22Rv1 (cell line): ENCODE data around the gene VEGFD.

Source experiments
- ZFX ChIP-seq: fragments of 450-650 bp; IDR thresholded peaks from 2 replicates; pipeline ENCODE4 v1.6.1; 2017; ENCODE audit warnings: antibody characterized with exemption, borderline replicate concordance
- TF ChIP-seq, protein P1 (sequence below): fragments of 450-650 bp; IDR thresholded peaks from 2 replicates; pipeline ENCODE4 v1.5.1; 2017; ENCODE audit warnings: mild to moderate bottlenecking

DNA sequence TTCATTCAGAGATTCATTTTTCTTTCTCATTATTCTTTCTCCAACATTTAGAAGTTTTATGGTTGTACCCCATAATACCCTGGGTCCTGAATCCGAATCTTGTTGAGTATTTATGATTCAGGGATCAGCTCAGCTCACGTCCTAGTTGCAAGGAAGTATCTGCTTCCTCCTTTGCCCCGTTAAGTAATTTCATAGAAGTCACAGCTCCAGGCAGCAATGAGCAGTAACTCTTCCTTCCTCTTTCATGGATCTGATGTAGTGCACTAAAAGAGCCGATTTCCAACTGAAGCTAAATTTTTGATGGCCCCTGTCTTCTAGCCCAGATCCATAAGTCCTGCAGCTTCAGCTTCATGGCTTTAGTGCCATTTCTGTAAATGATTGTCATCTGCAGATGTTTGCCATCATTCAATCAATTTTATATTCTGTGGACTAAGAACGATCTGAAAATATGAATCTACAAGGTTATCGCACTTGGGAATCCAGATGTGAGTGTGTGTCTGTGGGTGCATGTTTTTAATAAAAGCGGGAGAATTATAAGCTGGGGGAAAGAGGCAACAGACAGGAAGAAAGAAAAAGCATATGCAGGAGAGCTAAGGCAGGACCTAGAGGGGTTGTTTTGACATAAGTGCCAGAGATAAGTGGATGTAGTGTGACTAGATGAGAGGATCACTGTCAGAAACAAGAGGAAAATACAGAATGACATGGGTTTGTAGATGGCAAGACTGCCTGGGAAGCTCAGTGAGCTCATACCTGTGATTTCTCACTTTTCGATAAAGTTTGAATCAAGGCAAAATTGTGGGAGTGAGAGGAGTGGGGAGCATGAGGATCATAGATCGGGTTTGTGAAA is 17.5 kb downstream of the VEGFD start:
- TF ChIP-seq, protein P1, sequence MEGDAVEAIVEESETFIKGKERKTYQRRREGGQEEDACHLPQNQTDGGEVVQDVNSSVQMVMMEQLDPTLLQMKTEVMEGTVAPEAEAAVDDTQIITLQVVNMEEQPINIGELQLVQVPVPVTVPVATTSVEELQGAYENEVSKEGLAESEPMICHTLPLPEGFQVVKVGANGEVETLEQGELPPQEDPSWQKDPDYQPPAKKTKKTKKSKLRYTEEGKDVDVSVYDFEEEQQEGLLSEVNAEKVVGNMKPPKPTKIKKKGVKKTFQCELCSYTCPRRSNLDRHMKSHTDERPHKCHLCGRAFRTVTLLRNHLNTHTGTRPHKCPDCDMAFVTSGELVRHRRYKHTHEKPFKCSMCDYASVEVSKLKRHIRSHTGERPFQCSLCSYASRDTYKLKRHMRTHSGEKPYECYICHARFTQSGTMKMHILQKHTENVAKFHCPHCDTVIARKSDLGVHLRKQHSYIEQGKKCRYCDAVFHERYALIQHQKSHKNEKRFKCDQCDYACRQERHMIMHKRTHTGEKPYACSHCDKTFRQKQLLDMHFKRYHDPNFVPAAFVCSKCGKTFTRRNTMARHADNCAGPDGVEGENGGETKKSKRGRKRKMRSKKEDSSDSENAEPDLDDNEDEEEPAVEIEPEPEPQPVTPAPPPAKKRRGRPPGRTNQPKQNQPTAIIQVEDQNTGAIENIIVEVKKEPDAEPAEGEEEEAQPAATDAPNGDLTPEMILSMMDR, result no peak
- no peak for TF ChIP-seq ZFX
